KMS-11 (cell line): ENCODE data around the gene MAGI2.

Experiments used
- H2AFZ ChIP-seq: fragments of 200-600 bp; sonication (generic); 2 replicates; pipeline ENCODE4 v1.6.1; 2016; ENCODE audit warnings: antibody characterized with exemption, mixed run types, low read depth
- H3K27ac ChIP-seq: fragments of 200-600 bp; sonication (generic); 2 replicates; pipeline ENCODE4 v1.6.1; 2016; ENCODE audit warnings: mild to moderate bottlenecking, mixed run types
- H3K27me3 ChIP-seq: fragments of 200-600 bp; sonication (generic); 2 replicates; pipeline ENCODE4 v1.6.1; 2017; ENCODE audit warnings: mild to moderate bottlenecking, low read depth, mixed run types, moderate library complexity; ENCODE audit not compliant: insufficient read depth
- H3K36me3 ChIP-seq: fragments of 200-600 bp; sonication (generic); 2 replicates; pipeline ENCODE4 v1.6.1; 2017; ENCODE audit warnings: mild to moderate bottlenecking, mixed run types; ENCODE audit not compliant: insufficient read depth
- H3K4me1 ChIP-seq: fragments of 200-600 bp; sonication (generic); 2 replicates; pipeline ENCODE4 v1.6.1; 2016; ENCODE audit warnings: mild to moderate bottlenecking, low read depth, mixed run types; ENCODE audit not compliant: poor library complexity, severe bottlenecking
- H3K4me2 ChIP-seq: fragments of 200-600 bp; sonication (generic); 2 replicates; pipeline ENCODE4 v1.7.0; 2016; ENCODE audit warnings: mild to moderate bottlenecking, mixed run types
- H3K4me3 ChIP-seq: fragments of 200-600 bp; sonication (generic); IDR thresholded peaks from 2 replicates; pipeline ENCODE4 v1.6.1; 2017; ENCODE audit warnings: low read depth, low read length, mixed read lengths; ENCODE audit not compliant: insufficient read depth
- H3K79me2 ChIP-seq: fragments of 200-600 bp; sonication (generic); 2 replicates; pipeline ENCODE4 v1.6.1; 2016; ENCODE audit warnings: low read depth, mixed run types; ENCODE audit not compliant: insufficient read depth
- H3K9ac ChIP-seq: fragments of 200-600 bp; sonication (generic); 2 replicates; pipeline ENCODE4 v1.6.1; 2016; ENCODE audit warnings: mild to moderate bottlenecking, mixed run types
- H4K20me1 ChIP-seq: fragments of 200-600 bp; sonication (generic); 2 replicates; pipeline ENCODE4 v1.6.1; 2016; ENCODE audit warnings: mild to moderate bottlenecking, mixed run types; ENCODE audit not compliant: insufficient read depth
- CTCF ChIP-seq: fragments of 200-600 bp; sonication (generic); conservative IDR thresholded peaks from 2 replicates; pipeline ENCODE4 v1.6.1; 2017; ENCODE audit warnings: low read depth, mild to moderate bottlenecking, antibody characterized with exemption, low read length, moderate library complexity, mixed read lengths

Gene MAGI2

GRCh38 chr7:79291498-79291865, 162.0 kb downstream of the MAGI2 start:
- Histone ChIP-seq H3K79me2 (no peaks in the 10 kb centered on the region), H3K36me3 (no peaks in the 10 kb centered on the region), H2AFZ (no peak overlapping the region), H4K20me1 (no peaks in the 10 kb centered on the region), H3K4me1 (no peaks in the 10 kb centered on the region), H3K27ac (no peak overlapping the region), H3K27me3 (no peaks in the 10 kb centered on the region), H3K4me3 (no peak overlapping the region), H3K9ac (no peak overlapping the region), H3K4me2 (no peak overlapping the region)
- no peak for TF ChIP-seq CTCF

- Histone ChIP-seq H3K27me3 (no peaks in the 10 kb centered on the region), H3K9ac (no peak overlapping the region), H3K4me2 (no peak overlapping the region), H3K4me1 (no peaks in the 10 kb centered on the region), H3K79me2 (no peaks in the 10 kb centered on the region), H3K4me3 (no peak overlapping the region), H3K36me3 (no peaks in the 10 kb centered on the region), H3K27ac (no peak overlapping the region), H4K20me1 (no peaks in the 10 kb centered on the region), H2AFZ (no peak overlapping the region)
- TF ChIP-seq CTCF = no peak
Observed at GRCh38 chr7:79290841-79291497, 162.5 kb downstream of the MAGI2 start.

- TF ChIP-seq CTCF = no peak
Observed at GRCh38 chr7:79290398-79290797, 163.1 kb downstream of the MAGI2 start.

GRCh38 chr7:79288655-79289054, 164.8 kb downstream of the MAGI2 start:
- H3K4me3 ChIP-seq = no peak overlapping the region
- H3K4me1 ChIP-seq = no peaks in the 10 kb centered on the region
- H3K4me2 ChIP-seq = no peak overlapping the region
- no peaks in the 10 kb centered on the region for H3K79me2 ChIP-seq
- no peaks in the 10 kb centered on the region for H3K27me3 ChIP-seq
- H3K27ac ChIP-seq = no peak overlapping the region
- no peaks in the 10 kb centered on the region for H4K20me1 ChIP-seq
- no peaks in the 10 kb centered on the region for H3K36me3 ChIP-seq
- no peak for TF ChIP-seq CTCF
- H2AFZ ChIP-seq = no peak overlapping the region
- no peak overlapping the region for H3K9ac ChIP-seq

More at GRCh38 chr7:79290398-79290797, 163.1 kb downstream of the MAGI2 start:
- no peaks in the 10 kb centered on the region for H3K4me1 ChIP-seq
- H3K4me2 ChIP-seq = no peak overlapping the region
- H3K4me3 ChIP-seq = no peak overlapping the region
- H2AFZ ChIP-seq = no peak overlapping the region
- H3K36me3 ChIP-seq = no peaks in the 10 kb centered on the region
- no peak overlapping the region for H3K27ac ChIP-seq
- no peaks in the 10 kb centered on the region for H3K79me2 ChIP-seq
- H3K9ac ChIP-seq = no peak overlapping the region
- no peaks in the 10 kb centered on the region for H3K27me3 ChIP-seq
- no peaks in the 10 kb centered on the region for H4K20me1 ChIP-seq
